Measurements from ENCODE around the gene MAST4. TPM values are rescaled to one million over a fixed set of nuclear protein-coding genes. Genes with fewer than 3 reads are reported as not detected.

The MAST4 gene
- 45.2 TPM for total RNA-seq
- long read RNA-seq, partial matches to known transcripts = 48 of 68 reads
- long read RNA-seq, other reads (novel, unspliced or antisense) = 18 of 68 reads

DNA sequence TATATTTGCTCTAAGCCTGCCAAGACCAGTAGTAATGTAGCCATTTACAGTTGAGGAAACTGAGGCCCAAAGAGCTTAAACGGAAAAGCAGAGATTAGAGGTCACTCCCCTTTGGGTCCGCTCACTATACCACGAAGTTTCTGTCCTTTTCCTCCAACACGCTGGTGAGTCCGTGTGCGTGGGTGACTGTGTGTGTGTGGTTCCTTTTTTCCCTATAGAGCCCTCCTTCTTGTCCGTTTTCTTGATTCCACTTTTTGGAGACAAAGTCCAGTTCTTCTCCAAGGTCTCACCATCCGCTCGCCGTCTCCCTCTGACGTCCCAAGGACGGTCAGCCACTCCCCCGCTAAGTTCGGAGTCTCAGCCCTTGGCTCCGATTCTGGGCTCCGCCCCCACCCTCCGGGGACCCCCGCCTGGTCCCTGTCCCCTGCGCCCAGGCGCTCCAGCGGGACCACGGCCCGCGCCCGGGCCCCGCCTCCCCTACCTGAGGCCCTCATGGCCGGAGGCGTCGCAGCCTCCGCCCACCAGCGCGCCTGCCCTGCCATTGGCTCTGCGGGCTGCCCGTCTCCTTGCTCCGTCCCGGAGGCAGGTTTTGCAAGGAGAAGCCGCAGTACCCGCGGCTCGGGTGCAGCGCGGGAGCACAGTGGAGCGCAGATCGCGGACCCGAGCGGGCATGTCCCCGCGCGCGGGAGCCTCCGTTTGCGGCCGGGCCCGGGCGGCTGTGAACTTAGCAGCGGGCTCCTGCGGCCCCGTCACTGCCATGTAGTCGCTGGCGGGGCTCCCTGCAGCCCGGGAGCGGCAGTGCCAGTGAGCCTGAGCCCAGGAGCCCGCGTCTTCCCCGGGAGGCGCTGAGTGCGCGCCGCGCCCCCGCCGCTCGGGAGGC lies at the start of gene MAST4:
Gene MAST4, plus strand, starts transcription at position 638 of the 880 bp plus-strand sequence. CDS start 263 bp downstream, outside the sequence.
- peak; percentile 94 for DNase-seq (ENCODE audit: low spot score)

- DNase-seq (ENCODE audit: low spot score) = no peak
These were observed 49.7 kb upstream of the MAST4 start for GRCh38 chr5:66546541-66546940.

- no peak for DNase-seq (ENCODE audit: low spot score)
These were observed 44.9 kb upstream of the MAST4 start for GRCh38 chr5:66551338-66551737.

DNA sequence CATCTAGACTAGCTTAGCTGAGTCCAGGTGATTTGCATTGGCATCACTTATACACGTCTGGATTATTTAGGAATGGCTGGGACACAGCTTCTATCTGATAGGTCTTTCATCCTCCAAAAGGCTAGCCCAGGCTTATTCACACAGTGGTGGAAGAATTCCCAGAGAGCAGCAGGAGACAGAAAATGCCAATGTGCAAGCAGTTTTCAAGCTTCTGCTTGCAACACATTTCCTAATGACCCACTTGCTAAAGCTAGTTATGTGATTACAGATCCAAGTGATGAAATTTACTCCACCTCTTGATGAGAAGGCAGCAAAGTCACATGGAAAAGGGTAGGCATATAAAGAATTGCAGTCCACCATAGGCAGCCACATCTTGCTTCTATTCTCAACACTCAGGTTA lies 44.2 kb upstream of the MAST4 start:
- no peak for DNase-seq (ENCODE audit: low spot score)

- DNase-seq (ENCODE audit: low spot score) = no peak
These were observed 42.8 kb upstream of the MAST4 start for GRCh38 chr5:66553368-66553912.

GRCh38 chr5:66553916-66554575 lies 42.1 kb upstream of the MAST4 start:
- DNase-seq (ENCODE audit: low spot score) = no peak

DNA sequence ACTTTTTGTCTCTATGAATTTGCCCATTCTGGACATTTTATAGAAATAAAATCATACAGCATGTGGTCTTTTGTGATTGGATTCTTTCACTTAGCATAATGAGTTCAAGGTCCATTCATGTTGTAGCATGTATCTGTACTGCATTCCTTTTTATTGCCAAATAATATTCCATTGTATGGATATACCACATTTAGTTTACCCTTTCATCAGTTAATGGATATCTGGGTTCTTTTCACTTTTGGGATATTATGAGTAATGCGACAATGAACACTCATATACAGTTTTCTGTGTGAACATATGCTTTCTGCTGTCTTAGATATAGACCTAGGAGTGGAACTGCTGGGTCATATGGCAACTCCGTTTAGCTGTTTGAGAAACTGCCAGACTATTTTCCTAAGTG lies 41.3 kb upstream of the MAST4 start:
- no peak for DNase-seq (ENCODE audit: low spot score)

DNA sequence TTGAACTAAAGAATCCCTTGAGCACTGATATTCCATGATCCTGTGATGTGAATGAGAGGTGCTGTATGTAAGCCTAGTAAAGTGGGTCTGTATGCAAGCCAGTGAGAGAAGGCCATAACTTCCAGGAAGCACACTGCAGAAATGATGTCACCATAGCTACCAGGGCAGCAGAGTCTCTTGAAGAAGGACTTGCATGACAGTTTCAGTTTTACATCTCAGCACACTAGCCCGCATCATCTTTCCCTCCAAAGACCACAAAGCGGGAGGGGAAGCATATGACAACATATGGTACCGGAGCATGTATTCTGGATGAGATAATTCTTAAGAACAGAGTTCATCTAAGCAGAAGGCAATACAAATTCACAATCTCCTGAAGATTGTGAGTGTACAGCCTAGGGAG lies 37.6 kb upstream of the MAST4 start:
- no peak for DNase-seq (ENCODE audit: low spot score)

DNA sequence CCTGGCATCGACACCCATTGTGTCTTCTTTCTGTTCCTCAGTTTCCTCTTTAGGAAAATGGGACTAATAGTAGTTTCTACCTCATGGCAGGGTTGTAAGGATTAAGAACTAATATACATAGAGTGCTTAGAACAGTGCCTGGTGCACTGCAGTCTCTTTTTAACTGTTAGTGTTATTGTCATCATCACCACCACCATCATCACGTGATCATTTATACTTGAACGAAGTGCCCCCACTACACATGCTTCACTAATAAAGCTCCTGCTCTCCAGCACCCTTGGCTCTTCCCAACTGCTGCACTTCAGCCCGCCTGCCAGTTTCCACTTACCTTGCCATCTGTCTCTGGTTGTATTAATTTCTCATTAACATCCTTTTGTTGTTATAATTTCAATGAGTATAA lies 35.8 kb upstream of the MAST4 start:
- DNase-seq (ENCODE audit: low spot score) = no peak

DNA sequence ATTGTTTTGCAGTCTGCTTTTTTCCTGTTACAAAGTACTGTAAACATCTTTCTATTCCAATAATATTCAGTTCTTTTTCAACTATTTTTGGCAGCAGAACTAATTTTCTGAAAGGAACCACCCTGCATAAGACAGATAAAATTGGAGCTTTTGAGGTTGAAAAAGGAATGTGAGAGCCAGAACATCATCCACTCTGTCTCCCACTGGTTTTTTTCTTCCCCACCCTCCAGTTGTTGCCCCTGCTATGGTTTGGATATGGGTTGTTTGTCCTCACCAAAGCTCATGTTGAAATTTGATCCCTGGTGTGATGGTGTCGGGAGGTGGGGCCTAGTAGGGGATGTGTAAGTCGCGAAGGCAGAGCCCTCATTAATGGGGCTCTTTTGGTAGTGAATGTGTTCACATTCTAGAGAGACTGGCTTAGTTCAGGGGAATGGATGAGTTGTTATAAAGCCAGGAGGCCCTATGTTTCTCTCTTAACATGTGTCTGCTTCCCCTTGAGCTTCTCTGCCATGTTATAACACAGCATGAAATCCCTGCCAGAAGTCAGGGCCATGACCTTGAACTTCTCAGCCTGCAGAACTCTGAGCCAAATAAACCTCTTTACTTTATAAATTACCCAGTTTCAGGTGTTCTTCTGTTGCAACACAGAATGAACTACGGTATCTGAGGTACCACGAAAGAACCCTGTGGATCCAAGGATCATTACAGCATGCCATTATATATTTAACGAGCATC lies 34.8 kb upstream of the MAST4 start:
- no peak for DNase-seq (ENCODE audit: low spot score)

DNA sequence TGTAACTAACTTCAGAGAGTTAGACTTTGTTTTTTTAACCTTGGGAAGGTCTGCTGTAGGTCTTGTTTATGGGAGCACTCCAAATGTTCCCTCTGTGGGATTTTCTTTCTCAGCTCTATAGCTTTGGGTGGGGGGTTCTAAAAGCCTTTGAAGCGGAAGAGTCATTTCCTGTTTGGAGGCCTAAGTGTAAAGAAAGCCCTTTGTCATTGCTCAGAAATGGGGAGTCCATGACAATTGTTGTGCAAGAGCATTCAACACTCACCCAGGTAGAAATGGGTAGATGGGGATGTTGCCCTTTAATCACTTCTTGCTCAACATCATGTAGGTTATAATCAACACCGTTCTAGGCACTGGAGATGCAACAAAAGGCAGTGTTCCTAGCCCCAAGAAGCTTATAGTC lies 30.3 kb upstream of the MAST4 start:
- DNase-seq (ENCODE audit: low spot score) = no peak

DNA sequence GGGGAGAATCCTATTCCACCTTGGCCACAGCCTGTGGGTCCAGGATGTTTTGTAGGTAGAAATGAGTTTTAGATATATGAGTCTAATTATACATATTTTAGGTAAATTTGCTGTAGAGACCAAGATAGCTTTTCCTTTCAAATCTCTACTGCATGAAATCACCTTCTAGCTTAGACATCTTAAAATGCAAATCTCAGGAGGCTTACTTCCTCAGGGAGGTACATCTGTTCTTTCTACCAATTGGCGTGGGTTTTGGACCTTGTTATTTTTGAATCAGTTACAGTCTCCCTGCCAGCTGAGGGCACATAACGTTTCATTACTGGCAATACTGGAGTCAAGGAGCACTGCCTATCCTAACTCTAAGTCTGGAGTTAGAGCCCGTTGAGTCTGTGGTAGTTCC lies 28.7 kb upstream of the MAST4 start:
- no peak for DNase-seq (ENCODE audit: low spot score)

DNA sequence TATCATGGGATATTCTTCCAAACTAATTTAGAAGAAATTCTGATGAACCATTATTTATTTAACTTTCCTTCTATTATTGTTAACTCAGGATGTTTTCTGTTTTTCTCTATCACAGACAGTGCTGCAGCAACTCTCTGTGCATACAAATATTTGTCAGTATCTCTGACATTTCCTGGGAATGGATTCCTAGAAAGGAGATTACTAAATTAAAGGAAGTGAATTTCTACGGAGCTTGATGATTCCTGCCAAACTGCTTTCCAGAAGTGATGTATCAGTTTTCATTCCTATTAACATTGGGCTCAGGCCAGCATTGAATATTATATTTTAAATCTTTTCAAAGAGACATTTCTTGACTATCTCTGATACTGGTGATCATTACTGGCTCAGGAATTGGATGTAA lies 26.0 kb upstream of the MAST4 start:
- DNase-seq (ENCODE audit: low spot score) = no peak

DNA sequence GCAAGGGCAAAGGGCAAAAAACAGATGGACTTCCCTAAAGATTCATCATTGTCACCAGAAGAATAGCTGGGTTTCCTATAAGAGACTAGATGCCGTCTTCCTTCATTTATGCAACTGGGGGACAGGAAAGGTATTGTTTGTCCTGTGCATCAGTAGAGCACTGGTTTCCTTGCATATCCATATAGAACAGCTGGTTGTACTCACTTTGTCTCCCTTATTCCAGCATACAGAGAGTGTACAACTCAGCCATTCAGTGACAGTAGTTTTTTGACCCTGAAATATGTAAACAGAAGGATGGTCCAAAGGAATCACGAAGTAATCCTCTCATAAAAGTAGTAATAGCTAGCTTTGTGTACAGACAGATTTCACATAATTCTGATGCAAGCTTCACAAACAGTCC lies 22.5 kb upstream of the MAST4 start:
- DNase-seq (ENCODE audit: low spot score) = no peak

DNA sequence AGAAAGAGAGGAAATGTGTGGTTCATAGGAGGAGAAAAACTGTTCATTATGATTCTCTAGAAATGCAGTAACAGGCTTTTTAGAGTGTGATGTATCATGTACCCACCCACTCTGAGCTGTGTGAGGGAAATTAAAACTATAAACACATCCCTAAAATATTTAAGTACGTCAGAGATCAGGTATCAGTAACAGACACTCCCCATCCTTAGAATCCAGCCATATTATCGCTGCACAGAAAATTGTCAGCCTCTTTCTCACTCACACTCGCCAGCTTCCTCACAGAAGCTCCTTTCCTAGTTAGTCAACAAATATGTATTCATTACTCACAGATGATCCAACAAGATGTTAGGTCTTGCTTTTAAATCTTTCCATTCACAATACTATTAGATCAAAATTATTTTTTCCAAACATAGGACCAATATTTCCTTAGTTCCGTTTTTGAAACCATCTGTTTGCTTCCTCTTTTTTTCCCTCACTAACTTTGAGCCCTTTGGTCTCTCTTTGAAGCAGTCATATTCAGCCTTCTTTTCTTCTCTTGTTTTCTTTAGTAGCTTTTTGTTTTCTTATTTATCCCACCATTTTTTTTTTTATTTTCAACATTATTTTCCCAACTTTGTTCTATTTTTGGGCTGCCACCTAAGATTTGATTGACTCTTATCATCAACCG lies 13.6 kb upstream of the MAST4 start:
- DNase-seq (ENCODE audit: low spot score) = no peak

- no peak for DNase-seq (ENCODE audit: low spot score)
These were observed 10.9 kb upstream of the MAST4 start for GRCh38 chr5:66585291-66585690.

GRCh38 chr5:66587771-66588170 lies 8.4 kb upstream of the MAST4 start:
- DNase-seq (ENCODE audit: low spot score) = no peak

DNA sequence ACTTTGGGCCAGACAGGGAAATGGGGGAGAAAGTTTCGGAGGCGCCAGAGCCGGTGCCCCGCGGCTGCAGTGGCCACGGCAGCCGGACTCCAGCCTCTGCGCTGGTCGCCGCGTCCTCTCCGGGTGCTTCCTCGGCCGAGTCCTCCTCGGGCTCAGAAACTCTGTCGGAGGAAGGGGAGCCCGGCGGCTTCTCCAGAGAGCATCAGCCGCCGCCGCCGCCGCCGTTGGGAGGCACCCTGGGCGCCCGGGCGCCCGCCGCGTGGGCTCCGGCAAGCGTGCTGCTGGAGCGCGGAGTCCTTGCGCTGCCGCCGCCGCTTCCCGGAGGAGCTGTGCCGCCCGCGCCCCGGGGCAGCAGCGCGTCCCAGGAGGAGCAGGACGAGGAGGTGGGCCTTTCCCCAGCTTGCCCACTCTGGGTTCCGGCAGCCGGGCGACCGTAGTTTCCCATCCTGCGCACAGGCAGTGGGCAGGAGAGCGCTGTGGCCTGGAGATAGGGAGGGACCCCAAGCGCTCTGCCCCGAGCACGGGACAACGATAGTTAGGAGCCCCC lies 516 bp downstream of the MAST4 start:
- no peak for DNase-seq (ENCODE audit: low spot score)

- DNase-seq (ENCODE audit: low spot score) = no peak
These were observed 1.1 kb downstream of the MAST4 start for GRCh38 chr5:66597183-66597757.

DNA sequence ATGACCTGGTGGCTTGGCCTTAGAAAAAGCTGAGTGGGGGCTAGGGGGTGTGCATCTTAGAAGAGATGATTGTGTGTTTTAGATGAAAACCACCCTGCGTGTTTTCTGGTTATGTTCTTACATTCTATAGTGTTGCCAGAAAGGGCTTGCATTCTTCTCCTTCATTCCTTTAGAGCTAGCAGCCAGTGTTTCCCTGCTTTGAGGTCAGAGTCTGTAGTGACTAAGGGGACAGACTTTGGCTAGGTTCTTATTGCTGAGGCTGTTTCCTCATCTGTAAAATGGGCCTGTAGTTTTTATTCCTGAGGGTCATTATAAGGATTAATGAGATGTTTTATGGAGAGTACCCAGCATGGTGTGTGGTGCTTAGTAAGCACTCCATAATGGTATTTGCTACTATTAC lies 6.4 kb downstream of the MAST4 start:
- DNase-seq (ENCODE audit: low spot score) = no peak

Measured in mesenteric fat pad (tissue), 1 donor.